GM12872 (cell line): Measurements from ENCODE around the gene KCNJ6.

Source experiments
- TF ChIP-seq, protein P1 (sequence below): IDR thresholded peaks from 3 replicates; pipeline ENCODE4 v1.5.1; 2011; ENCODE audit warnings: low read depth, mild to moderate bottlenecking, low read length, moderate library complexity; ENCODE audit not compliant: insufficient read depth

The KCNJ6 gene

DNA sequence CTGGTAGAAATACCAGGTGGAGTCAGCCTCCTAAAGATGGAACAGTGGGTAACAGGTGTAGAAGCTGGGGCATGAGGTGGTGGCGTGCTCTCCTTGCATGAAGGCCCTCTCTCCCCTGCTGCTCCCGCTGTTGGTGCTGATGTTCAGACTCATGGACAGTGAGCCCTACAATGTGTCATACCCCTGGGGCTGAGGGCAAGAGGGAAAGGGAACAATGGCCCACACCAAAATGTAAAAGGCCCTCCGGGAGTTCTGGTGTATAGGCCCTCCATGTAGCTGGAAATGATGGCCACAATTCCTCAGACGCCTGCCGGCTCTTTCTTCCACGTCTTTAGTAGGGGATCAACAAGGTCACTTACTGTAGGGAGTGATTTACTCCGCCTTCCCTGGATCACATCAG lies 354.8 kb downstream of the KCNJ6 start:
- TF ChIP-seq, protein P1, sequence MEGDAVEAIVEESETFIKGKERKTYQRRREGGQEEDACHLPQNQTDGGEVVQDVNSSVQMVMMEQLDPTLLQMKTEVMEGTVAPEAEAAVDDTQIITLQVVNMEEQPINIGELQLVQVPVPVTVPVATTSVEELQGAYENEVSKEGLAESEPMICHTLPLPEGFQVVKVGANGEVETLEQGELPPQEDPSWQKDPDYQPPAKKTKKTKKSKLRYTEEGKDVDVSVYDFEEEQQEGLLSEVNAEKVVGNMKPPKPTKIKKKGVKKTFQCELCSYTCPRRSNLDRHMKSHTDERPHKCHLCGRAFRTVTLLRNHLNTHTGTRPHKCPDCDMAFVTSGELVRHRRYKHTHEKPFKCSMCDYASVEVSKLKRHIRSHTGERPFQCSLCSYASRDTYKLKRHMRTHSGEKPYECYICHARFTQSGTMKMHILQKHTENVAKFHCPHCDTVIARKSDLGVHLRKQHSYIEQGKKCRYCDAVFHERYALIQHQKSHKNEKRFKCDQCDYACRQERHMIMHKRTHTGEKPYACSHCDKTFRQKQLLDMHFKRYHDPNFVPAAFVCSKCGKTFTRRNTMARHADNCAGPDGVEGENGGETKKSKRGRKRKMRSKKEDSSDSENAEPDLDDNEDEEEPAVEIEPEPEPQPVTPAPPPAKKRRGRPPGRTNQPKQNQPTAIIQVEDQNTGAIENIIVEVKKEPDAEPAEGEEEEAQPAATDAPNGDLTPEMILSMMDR = no peak

DNA sequence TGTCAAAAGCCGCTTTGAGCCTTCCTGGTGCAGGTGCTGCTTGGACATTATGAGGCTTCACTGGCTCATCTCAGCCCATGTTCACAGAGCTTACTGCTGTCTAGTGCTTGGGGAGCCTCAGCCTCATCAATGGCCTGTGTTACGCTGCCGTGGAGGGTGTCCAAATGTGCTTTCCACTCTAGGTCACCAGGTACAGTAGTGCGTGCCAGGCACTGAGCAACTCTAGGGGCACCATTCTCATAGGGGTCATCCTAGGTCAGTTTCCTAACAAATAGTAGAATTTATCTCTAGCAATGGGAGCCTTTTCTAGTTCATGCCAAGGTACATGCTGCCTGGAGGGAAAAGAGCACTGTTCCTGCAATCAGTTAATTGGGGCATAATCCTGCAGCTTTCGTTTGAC lies 355.9 kb downstream of the KCNJ6 start:
- TF ChIP-seq, protein P1 = no peak

DNA sequence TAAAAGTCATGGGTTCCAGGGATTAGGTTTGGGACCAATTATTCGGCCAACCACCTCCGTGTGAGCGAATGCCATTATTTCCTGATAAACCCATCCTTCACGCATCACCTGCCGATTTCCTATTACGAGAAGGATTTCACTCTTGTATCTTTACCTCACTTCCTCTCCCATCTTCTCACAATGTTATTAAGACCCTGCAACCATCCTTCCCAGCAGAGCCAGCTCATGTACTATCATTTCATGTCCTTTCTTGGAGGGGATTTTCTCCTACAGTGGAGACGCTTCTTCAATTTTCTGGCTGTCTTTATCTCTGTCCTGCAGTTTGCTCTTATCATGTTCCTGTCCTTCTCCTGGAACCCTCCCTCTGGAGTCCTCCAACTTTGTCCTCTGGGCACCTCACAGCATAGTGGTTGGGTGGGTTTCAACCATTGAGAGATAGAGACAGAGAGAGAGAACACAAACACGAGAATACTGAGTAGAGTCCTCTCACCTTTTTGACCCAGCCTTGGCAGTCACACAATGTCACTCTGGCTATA lies 357.5 kb downstream of the KCNJ6 start:
- TF ChIP-seq, protein P1 = no peak
